ENCODE data around the gene PTPRG.

Gene PTPRG

DNA sequence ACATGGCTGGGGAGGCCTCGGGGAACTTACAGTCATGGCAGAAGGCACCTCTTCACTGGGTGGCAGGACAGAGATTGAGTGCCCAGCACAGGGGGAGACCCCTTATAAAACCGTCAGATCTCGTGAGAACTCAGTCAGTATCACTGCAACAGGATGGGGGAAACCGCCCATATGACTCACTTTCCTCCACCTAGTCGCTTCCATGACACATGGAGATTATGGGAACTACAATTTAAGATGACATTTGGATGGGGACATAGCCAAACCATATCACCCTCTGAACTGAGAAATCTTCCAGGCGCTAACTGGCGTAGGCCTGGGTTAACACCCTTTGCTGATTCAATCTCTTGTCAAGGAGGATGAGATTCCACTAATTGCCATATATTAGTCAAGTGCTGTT lies 419.7 kb downstream of the PTPRG start:
- TF ChIP-seq, protein P1, sequence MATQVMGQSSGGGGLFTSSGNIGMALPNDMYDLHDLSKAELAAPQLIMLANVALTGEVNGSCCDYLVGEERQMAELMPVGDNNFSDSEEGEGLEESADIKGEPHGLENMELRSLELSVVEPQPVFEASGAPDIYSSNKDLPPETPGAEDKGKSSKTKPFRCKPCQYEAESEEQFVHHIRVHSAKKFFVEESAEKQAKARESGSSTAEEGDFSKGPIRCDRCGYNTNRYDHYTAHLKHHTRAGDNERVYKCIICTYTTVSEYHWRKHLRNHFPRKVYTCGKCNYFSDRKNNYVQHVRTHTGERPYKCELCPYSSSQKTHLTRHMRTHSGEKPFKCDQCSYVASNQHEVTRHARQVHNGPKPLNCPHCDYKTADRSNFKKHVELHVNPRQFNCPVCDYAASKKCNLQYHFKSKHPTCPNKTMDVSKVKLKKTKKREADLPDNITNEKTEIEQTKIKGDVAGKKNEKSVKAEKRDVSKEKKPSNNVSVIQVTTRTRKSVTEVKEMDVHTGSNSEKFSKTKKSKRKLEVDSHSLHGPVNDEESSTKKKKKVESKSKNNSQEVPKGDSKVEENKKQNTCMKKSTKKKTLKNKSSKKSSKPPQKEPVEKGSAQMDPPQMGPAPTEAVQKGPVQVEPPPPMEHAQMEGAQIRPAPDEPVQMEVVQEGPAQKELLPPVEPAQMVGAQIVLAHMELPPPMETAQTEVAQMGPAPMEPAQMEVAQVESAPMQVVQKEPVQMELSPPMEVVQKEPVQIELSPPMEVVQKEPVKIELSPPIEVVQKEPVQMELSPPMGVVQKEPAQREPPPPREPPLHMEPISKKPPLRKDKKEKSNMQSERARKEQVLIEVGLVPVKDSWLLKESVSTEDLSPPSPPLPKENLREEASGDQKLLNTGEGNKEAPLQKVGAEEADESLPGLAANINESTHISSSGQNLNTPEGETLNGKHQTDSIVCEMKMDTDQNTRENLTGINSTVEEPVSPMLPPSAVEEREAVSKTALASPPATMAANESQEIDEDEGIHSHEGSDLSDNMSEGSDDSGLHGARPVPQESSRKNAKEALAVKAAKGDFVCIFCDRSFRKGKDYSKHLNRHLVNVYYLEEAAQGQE (IDR thresholded peaks at IDR 0.05; ENCODE audit: low read depth) = no peak
- TF ChIP-seq NFIC (IDR thresholded peaks at IDR 0.05) (no peak), RAD21 (IDR thresholded peaks at IDR 0.05; ENCODE audit: low read depth) (no peak), TEAD4 (IDR thresholded peaks at IDR 0.05) (no peak), EGR1 (IDR thresholded peaks at IDR 0.05) (no peak), TCF12 (IDR thresholded peaks at IDR 0.05; ENCODE audit: low read depth) (no peak), CEBPB (IDR thresholded peaks at IDR 0.05) (no peak), YY1 (IDR thresholded peaks at IDR 0.05; ENCODE audit: low read depth) (no peak), EP300 (IDR thresholded peaks at IDR 0.05; ENCODE audit: borderline replicate concordance) (no peak), CREB1 (IDR thresholded peaks at IDR 0.05; ENCODE audit: low read depth) (no peak), FOXM1 (IDR thresholded peaks at IDR 0.05; ENCODE audit: borderline replicate concordance, low read depth) (no peak), TAF1 (IDR thresholded peaks at IDR 0.05; ENCODE audit: low read depth) (no peak), ZBTB7A (IDR thresholded peaks at IDR 0.05; ENCODE audit: low read depth) (no peak)
- TF ChIP-seq, protein P2, sequence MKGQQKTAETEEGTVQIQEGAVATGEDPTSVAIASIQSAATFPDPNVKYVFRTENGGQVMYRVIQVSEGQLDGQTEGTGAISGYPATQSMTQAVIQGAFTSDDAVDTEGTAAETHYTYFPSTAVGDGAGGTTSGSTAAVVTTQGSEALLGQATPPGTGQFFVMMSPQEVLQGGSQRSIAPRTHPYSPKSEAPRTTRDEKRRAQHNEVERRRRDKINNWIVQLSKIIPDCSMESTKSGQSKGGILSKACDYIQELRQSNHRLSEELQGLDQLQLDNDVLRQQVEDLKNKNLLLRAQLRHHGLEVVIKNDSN (IDR thresholded peaks at IDR 0.05) = no peak
- TF ChIP-seq, protein P3, sequence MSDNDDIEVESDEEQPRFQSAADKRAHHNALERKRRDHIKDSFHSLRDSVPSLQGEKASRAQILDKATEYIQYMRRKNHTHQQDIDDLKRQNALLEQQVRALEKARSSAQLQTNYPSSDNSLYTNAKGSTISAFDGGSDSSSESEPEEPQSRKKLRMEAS (IDR thresholded peaks at IDR 0.05) = no peak

DNA sequence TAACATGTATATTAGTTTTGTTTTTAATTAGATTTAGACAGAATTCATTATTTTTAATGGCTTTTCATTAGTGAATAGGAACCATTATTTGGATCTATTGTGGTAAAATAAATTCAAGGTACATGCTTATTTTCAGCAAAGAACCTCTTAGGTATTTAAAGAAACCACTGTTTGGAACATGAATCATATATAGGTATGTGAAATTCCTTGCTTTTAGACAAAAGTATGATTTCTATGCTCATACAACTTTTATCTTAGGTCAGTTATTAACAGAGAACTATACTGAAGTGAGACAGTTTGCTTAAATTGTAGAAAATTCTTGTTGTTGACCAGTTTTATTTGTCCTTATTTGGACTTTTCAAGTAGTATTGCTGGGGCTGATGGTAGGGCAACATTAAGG lies 422.1 kb downstream of the PTPRG start:
- TF ChIP-seq EGR1 (IDR thresholded peaks at IDR 0.05) = no peak
- no peak for TF ChIP-seq RAD21 (IDR thresholded peaks at IDR 0.05; ENCODE audit: low read depth)
- TF ChIP-seq NFIC (IDR thresholded peaks at IDR 0.05) = no peak
- TF ChIP-seq, protein P1 (IDR thresholded peaks at IDR 0.05; ENCODE audit: low read depth) = no peak
- TF ChIP-seq CEBPB (IDR thresholded peaks at IDR 0.05) = no peak
- no peak for TF ChIP-seq FOXM1 (IDR thresholded peaks at IDR 0.05; ENCODE audit: borderline replicate concordance, low read depth)
- TF ChIP-seq, protein P2 (IDR thresholded peaks at IDR 0.05) = no peak
- TF ChIP-seq ZBTB7A (IDR thresholded peaks at IDR 0.05; ENCODE audit: low read depth) = no peak
- no peak for TF ChIP-seq YY1 (IDR thresholded peaks at IDR 0.05; ENCODE audit: low read depth)
- TF ChIP-seq, protein P3 (IDR thresholded peaks at IDR 0.05) = no peak
- TF ChIP-seq CREB1 (IDR thresholded peaks at IDR 0.05; ENCODE audit: low read depth) = no peak
- no peak for TF ChIP-seq EP300 (IDR thresholded peaks at IDR 0.05; ENCODE audit: borderline replicate concordance)
- TF ChIP-seq TCF12 (IDR thresholded peaks at IDR 0.05; ENCODE audit: low read depth) = no peak
- no peak for TF ChIP-seq TEAD4 (IDR thresholded peaks at IDR 0.05)
- TF ChIP-seq TAF1 (IDR thresholded peaks at IDR 0.05; ENCODE audit: low read depth) = no peak

DNA sequence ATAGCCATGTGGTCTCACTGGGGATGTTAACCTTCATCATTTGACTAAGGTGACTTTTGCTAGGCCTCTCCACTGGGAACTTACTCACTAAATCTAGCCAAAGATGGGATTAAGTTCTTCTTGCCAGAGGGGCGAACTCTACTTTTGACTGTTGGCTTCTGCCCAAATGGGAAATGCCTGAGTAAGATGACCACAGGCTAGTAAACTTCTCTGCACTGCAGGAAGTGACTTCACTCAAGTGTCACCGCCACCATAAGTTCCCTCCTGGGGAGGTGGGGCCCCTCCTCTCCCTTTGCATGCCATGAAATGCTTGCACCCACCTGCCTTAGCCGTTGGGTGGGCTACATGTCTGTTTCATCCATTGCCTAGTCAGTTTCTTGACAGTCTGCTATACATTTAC lies 423.6 kb downstream of the PTPRG start:
- TF ChIP-seq EP300 (IDR thresholded peaks at IDR 0.05; ENCODE audit: borderline replicate concordance) = no peak
- TF ChIP-seq RAD21 (IDR thresholded peaks at IDR 0.05; ENCODE audit: low read depth) = no peak
- TF ChIP-seq, protein P2 (IDR thresholded peaks at IDR 0.05) = no peak
- TF ChIP-seq TCF12 (IDR thresholded peaks at IDR 0.05; ENCODE audit: low read depth) = no peak
- no peak for TF ChIP-seq ZBTB7A (IDR thresholded peaks at IDR 0.05; ENCODE audit: low read depth)
- TF ChIP-seq FOXM1 (IDR thresholded peaks at IDR 0.05; ENCODE audit: borderline replicate concordance, low read depth) = no peak
- TF ChIP-seq, protein P1 (IDR thresholded peaks at IDR 0.05; ENCODE audit: low read depth) = no peak
- no peak for TF ChIP-seq CEBPB (IDR thresholded peaks at IDR 0.05)

DNA sequence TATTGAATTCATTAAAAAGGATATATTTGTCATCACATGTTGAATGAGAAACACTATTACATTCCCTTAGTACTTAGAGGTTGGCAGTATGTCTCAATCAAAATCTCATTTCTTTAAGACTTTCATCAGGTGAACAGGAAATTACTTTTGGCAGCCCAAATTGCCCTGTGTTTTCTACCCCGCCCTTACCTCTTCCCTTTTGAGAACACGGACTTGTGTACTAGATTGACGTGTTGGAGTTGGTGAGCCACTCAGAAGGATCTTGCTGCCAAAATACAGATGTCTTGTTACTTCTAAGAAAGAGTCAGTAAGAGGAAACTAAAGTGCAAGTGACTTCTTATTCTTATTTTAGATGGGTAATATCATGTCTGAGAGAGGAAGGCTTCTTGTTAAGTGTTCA lies 425.1 kb downstream of the PTPRG start:
- TF ChIP-seq EGR1 (IDR thresholded peaks at IDR 0.05) (no peak), FOXM1 (IDR thresholded peaks at IDR 0.05; ENCODE audit: borderline replicate concordance, low read depth) (no peak), CREB1 (IDR thresholded peaks at IDR 0.05; ENCODE audit: low read depth) (no peak), YY1 (IDR thresholded peaks at IDR 0.05; ENCODE audit: low read depth) (no peak), TCF12 (IDR thresholded peaks at IDR 0.05; ENCODE audit: low read depth) (no peak), TEAD4 (IDR thresholded peaks at IDR 0.05) (no peak), CEBPB (IDR thresholded peaks at IDR 0.05) (no peak), ZBTB7A (IDR thresholded peaks at IDR 0.05; ENCODE audit: low read depth) (no peak), TAF1 (IDR thresholded peaks at IDR 0.05; ENCODE audit: low read depth) (no peak), NFIC (IDR thresholded peaks at IDR 0.05) (no peak), EP300 (IDR thresholded peaks at IDR 0.05; ENCODE audit: borderline replicate concordance) (no peak)
- TF ChIP-seq, protein P1 (IDR thresholded peaks at IDR 0.05; ENCODE audit: low read depth) = no peak
- TF ChIP-seq, protein P3 (IDR thresholded peaks at IDR 0.05) = no peak
- TF ChIP-seq, protein P2 (IDR thresholded peaks at IDR 0.05) = no peak
